Stimulated activated CD4-positive, alpha-beta T cell treated with anti-CD3 and anti-CD28 coated beads, Interleukin-1b, Interleukin-23, amount 100 ng/mL, for 1 hour (primary cell): ENCODE data around the gene MIF4GD.
"Not testable (repeated sequence)": the region's sequence is repeated elsewhere in the genome, so short reads cannot be mapped to it uniquely, and the experiment has no call there.

ENCODE experiments used
- DNase-seq, 2 donors: peaks; one replicate each; pipeline ENCODE4 v3.0.0-alpha.2; 2020; ENCODE audit warnings: low read depth in 2 of 2

The MIF4GD gene

GRCh38 chr17:75270966-75271232 is at the start of gene MIF4GD:
MIF4GD (minus strand) TSS chr17:75271231; CDS start chr17:75270195, 1,036 bp downstream.
- no peak for DNase-seq

- DNase-seq: no peak
Observed at GRCh38 chr17:75319904-75320691, 49.1 kb upstream of the MIF4GD start.

GRCh38 chr17:75318615-75319222 is 47.7 kb upstream of the MIF4GD start:
- no peak for DNase-seq

GRCh38 chr17:75318211-75318610 is 47.2 kb upstream of the MIF4GD start:
- no peak for DNase-seq

GRCh38 chr17:75317671-75318070 is 46.6 kb upstream of the MIF4GD start:
- DNase-seq: no peak

- no peak for DNase-seq
Observed at GRCh38 chr17:75316253-75316652, 45.2 kb upstream of the MIF4GD start.

GRCh38 chr17:75315541-75316243 is 44.7 kb upstream of the MIF4GD start:
- DNase-seq: no peak

- DNase-seq: no peak
Observed at GRCh38 chr17:75313941-75314551, 43.0 kb upstream of the MIF4GD start.

GRCh38 chr17:75308732-75309629 is 38.0 kb upstream of the MIF4GD start:
- DNase-seq: no peak

GRCh38 chr17:75307957-75308731 is 37.1 kb upstream of the MIF4GD start:
- no peak for DNase-seq

- DNase-seq: no peak
Observed at GRCh38 chr17:75301502-75302206, 30.6 kb upstream of the MIF4GD start.

GRCh38 chr17:75301049-75301448 is 30.0 kb upstream of the MIF4GD start:
- DNase-seq: no peak

- no peak for DNase-seq
Observed at GRCh38 chr17:75300280-75300679, 29.2 kb upstream of the MIF4GD start.

GRCh38 chr17:75295201-75296158 is 24.4 kb upstream of the MIF4GD start:
- DNase-seq: no peak

GRCh38 chr17:75292810-75293448 is 21.9 kb upstream of the MIF4GD start:
- not testable (repeated sequence) for DNase-seq

- peak; percentile 7 to 41 for DNase-seq
Observed at GRCh38 chr17:75289832-75290337, 18.9 kb upstream of the MIF4GD start.

GRCh38 chr17:75289115-75289831 is 18.2 kb upstream of the MIF4GD start, which contains the start of gene SLC25A19:
SLC25A19 (minus strand) TSS chr17:75289433; CDS start chr17:75286764, 2,669 bp downstream.
- peak; percentile 79 to 89 for DNase-seq
